Uterus (tissue), 2 donors: Measurements from ENCODE around the gene CAMTA1.

Source experiments
- CTCF ChIP-seq, 4 experiments: fragments of 200-600 bp in 2 of 4; fragments of 450-650 bp in 2 of 4; sonication (generic) in 2 of 4; IDR thresholded peaks; one replicate each; pipeline ENCODE4 v1.5.1; 2016 to 2019; ENCODE audit warnings: antibody characterized with exemption in 4 of 4, mild to moderate bottlenecking in 2 of 4, moderate library complexity in 1 of 4
- POLR2A ChIP-seq, 2 donors: fragments of 450-650 bp; IDR thresholded peaks; one replicate each; pipeline ENCODE4 v1.6.1; 2016; ENCODE audit warnings: antibody characterized with exemption in 2 of 2, mild to moderate bottlenecking in 1 of 2, moderate library complexity in 1 of 2

DNA sequence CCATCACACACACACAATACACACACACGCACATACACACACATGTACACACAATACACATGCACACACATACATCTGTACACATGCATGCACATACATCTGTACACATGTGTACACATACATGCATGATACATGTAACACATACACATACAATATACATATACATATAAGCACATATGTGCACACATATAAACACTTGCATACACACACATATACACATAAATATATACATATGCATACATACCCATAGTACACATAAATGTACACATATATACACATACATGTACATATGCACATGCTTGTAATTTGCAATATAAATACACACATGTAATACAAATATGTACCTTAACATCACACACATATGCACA lies 703.2 kb downstream of the CAMTA1 start:
- TF ChIP-seq CTCF (IDR thresholded peaks at IDR 0.05) (no peak), POLR2A (IDR thresholded peaks at IDR 0.05) (no peak)
